Hematopoietic multipotent progenitor cell treated with erythropoietin and hydrocortisone succinate and interleukin-3 and kit ligand, for 4 days (in vitro differentiated cells): ENCODE measurements around the gene PCNX1.
"Not testable (repeated sequence)": the region's sequence is repeated elsewhere in the genome, so short reads cannot be mapped to it uniquely, and the experiment has no call there.

Experiments used
- DNase-seq: peaks from one replicate; pipeline ENCODE4 v3.0.0-alpha.2; 2015

The PCNX1 gene

DNA sequence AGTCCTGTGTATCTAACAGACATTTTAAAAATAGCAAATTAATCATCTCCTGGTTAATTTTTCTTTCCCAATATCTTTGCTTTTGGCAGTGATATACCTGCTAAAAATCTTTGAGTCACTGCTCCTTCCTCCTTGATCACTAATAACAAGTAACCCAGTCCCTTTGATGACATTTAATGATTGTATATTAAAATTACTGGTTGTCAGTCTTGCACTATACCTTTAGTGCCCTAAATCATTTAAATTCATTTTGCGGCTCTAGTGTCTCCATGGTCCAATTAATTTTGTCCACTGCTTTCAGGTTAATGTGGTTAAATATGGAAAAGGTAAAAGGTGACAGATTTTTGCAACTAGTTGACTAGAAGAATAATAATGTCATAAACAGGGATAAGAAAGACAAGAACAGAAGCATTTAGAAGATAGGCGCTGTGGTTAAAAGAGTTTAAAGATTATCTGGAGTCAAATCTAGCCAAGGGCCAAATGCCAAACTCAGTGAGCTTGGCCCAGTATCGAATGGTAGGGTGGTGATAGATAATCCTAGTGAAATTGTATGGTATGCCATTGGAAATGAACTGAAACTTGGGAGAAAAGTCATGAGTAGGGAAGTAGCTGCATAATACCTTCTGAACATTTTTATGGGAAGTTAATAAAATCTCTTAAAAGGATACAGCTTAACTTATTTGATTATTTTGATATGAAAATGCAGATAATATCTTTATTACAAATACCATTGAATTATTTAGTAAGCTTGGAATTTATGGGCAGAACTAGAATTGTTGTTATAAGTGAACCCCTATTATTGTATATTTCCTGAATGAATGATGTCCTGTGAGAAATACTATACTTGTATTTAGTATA lies 115.0 kb downstream of the PCNX1 start:
- DNase-seq: peak; percentile 43

DNA sequence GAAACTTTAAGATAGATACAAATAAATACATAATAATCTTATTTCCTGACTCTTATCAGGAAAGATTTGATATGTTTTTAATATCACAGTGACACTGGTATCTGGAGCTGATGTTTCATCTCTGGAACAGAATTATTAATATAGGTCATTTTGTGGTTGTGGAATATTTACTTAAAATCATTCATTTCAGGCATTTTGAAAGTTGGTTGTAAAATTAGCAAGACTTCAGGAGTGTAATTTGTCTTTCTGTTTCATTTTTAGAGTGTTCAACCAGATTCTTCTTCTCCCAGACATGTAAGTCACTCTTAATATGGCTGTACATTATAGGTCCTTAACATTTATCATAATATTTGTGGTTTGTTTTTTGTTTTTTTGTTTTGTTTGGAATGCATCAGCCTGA lies 115.7 kb downstream of the PCNX1 start:
- DNase-seq: no peak

DNA sequence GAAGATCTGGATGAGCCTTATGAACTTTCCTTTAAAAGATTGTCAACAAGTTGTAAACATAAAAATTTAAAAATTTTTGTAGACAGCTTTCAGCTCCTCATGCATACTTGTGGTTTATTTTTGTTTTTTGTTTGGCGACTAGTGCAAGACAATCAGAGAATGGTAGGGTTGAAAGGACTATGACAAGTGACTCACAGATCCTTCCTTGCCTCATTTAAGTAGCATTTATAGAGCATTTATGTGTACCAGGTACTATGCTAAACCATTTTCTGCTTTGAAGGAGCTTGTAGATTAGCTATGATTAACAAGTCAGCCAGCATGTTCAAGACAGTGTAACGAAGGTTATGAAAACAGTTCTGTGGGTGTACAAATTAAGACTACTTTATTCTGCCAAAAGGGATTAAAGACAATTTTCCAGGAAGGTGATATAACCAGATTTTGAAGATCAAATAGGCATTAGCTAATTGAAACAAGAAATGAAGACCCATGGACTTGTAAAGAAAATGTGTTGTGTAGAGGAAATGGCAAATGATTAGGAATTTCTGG lies 122.0 kb downstream of the PCNX1 start:
- no peak for DNase-seq

DNA sequence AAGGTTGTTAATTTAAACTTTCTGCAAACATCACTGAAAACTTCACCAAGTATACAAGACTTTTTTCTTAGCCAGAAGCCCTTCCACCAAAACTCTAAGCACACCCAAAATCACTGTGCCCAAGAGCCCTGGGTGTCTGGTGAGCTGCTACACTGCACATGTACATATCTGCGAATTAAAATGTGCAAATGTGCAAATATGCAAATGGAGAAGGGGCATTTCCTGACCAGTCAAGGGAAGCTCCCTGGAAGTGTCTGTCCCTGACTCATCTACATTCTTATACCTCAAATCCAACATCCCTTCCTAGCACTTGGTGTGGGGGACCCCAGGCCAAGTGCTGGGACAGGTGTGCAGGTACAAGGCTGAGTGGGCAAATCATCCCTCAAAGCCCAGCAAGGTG lies 123.7 kb downstream of the PCNX1 start:
- no peak for DNase-seq

DNA sequence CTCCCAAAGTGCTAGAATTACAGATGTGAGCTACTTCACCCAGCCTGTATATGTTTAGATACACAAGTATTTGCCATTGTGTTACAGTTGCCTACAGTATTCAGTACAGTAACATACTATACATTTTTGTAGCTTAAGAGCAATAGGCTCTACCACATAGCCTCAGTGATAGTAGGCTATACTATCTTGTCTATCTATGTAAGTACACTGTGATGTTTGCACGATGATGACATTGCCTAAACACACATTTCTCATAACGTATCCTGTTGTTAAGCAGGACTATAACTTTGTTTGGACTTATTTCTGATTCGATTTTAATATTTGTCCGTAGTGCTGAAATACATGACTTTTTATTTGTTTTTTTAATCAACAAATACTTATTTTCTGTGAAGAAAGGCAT lies 129.2 kb downstream of the PCNX1 start:
- DNase-seq: no peak

DNA sequence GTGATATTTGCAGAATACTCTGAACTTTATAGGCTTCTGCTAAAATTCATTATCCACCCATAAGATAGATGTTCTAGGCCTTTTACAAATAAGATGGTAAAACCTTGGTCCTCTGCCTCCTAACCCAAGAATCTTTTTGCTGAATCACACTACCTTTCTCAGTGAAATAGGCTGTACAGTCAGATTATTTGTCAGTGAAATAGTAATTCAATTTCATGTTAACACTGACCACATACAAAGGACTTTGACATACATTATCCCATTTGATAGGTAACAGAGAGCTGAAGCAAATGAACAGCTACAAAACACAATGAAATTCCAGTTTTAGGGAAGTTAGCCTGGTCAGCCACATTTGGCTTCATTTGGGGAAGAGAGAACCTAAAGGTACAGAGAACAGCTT lies 141.1 kb downstream of the PCNX1 start:
- DNase-seq: no peak

DNA sequence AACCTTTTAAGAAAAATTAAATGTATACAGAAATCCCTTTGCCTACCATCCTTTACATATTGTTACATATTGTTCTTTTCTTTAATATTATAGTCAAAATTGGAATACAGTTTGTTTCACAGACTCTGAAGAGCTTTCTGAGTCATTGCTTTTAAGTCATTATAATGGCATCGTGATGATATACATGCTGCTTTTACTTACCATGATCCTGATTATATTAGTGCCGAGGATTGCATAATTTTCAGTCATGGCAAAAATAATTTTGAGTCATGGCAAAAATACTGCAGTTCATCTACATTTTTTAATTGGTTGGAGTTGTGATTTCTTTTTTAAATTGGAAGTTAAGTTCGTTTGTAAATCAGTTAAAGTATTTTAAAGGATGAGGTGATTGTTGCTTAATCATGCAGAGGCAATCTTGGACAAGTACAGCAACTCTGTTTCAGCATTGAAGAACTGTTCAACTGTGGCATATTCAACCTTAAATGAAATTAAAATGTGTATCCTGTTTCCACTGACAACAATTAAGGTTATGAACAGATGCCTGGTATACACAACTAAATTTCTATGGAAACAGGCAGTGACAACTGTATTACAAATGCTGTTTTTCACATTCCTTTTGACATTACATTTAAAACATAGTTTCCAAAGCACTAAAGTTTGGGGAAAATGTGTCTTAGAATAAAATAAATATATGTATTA lies 142.3 kb downstream of the PCNX1 start:
- DNase-seq: no peak

DNA sequence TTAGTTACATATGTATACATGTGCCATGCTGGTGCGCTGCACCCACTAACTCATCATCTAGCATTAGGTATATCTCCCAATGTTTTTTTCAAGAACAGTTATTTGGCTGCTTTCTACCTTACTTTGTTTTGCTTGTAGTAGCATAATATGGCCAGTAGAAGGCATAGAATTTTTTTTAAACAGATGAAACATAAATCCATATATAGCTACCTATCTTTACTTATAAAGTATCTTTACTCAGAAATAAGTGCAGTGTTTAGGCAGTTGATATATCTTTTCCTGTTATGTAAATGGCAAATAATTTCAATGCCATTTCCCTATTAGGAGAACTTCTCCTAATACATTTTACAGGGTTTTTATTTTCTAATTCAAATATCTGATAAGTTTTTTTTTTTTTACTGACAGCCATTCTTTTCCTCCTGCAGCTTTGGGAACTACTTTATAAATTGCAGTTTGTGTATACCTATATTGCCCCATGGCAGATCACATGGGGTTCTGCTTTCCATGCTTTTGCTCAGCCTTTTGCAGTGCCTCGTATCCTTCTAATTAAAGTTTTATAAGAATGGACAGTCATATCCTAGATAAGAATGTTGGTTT lies 143.1 kb downstream of the PCNX1 start:
- peak; percentile 53 for DNase-seq

DNA sequence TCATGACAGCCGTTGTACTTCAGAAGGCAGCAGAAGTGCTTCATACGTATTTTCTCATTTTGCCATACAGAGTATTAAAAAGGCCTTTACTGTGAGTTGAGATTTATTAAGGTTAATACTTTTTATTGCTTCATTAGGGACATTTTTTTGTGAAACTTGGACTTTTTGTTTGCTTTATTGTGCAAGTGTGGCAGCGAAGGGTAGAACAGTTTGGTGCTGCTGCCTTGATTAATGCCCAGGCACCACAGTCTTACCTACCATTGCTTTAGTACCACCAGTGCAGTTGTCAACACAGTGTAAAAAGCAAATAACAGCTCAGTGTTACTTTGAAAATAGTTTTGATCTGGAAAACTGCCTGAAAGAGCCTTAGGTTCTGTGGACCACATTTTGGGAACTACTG lies 147.4 kb downstream of the PCNX1 start:
- DNase-seq: no peak

DNA sequence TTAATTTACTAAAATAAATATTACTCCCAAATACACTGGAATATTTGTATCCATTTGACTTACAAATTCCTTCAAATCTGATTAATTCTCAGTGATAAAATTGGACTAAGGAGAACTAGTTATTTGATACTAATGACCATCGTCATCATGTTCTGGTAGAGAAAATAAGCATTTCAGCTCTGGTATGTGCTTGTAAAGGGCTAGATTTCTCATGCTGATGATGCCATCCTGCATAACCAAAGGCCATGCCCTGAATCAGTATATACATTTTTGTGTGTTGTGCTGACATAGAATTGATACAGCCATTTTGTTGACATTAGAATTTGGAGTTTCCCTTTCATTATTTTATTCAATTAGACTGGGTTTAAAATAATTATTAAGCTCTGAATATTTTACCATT lies 148.9 kb downstream of the PCNX1 start:
- DNase-seq: no peak

DNA sequence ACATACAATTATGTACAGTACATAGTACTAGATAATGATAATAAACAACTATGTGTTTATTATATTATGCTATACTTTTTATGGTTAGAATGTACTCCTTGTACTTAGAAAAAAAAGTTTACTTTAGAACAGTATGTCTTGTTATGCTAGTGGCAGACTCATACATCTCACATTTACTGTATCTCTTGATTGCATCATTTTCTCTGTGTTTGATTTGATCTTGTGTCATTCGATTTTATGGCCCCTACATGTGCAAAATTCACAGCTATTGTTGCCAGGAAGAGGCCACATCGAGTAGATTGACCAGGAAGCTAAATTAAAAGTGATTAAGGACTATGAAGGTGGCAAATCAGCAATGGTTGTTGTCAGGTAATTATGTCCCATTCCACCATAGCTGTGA lies 153.0 kb downstream of the PCNX1 start:
- DNase-seq: no peak

DNA sequence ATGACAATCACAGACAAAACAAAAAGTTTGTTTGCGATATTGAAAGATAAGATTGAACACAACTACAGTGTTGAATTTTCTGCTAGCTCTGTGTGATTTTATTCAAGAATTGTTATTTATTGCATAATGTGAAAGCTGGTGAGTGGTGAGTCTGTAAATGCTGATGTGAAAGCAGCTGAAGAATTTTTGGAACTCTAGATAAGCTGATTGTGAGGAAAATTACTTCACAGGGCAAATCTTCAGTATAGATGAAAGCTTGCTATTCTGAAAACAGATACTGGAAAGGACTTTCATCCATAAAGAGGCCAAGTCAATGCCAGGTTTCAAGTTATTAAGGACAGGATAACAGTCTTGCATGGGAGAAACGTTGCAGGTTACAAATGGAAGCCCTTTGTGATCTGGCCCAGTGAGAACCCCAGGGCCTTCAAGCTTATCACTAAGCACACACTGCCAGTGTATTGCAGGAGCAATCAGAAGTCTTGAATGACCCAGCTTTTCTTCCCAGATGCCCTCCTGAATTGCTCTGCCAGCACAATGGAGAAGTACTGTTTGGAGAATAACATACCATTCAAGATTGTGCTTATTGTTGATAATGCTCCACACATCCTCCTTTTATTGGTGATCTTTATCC lies 153.7 kb downstream of the PCNX1 start:
- no peak for DNase-seq

DNA sequence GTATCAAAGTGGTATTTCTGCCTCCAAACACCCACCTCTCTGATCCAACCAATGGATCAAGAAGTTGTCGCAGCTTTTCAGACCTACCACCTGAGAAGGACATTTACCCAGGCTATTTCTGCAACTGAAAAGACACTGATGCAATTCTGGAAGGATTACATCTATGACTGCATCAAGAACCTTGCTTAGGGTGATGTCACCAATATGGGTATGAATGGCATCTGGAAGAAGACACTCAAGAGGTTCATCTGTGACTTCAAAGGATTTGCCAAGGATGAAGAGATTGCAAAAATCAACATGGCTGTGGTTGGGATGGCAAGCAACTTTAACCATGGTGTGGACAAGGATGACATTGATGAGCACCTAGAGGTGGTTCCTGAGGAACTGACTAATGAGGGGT lies 154.2 kb downstream of the PCNX1 start:
- no peak for DNase-seq

DNA sequence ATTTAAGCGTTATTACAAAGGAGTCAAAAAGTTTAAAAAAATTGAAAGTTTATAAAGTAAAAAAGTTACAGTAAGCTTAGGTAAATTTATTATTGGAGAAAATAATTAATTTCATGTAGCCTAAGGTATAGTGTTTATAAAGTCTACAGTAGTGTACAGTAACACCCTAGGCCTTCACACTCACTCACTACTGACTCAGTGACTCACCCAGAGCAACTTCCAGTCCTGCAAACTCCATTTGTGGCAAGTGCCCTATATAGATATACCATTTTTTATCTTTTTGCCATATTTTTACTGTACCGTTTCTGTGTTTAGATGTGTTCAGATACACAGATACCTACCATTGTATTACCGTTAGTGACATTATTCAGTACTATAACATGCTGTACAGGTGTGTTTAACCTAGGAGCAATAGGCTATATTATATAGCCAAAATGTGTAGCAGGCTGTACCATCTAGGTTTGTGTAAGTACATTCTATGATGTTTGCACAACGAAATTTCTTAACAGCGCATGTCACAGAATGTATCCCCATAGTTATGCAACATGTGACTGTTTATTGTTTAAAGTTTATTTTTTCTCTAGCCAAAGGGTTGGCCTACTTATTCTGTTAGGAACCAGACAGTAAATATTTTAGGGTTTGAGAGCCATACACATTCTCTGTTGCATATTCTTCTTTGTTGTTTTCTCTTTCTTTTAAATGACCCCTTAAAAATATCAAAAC lies 155.5 kb downstream of the PCNX1 start:
- DNase-seq: no peak

DNA sequence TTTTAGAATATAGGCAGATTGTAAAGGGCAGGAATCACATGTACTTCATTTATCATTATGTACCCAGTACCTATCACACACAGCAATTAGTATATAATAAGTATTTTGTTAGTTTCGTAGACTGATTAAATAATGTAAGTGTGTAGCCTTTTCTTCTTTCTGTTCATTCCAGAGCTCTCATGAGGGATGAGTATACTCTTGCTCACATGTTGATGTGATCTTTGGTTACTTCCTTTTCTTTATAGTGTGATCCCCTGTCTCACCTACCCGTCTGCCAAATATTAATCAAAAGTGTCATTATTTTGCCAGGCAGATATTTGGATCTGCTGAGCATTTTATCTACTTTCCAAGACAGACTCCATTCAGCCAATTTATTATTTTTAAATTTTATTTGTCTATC lies 156.1 kb downstream of the PCNX1 start:
- no peak for DNase-seq

DNA sequence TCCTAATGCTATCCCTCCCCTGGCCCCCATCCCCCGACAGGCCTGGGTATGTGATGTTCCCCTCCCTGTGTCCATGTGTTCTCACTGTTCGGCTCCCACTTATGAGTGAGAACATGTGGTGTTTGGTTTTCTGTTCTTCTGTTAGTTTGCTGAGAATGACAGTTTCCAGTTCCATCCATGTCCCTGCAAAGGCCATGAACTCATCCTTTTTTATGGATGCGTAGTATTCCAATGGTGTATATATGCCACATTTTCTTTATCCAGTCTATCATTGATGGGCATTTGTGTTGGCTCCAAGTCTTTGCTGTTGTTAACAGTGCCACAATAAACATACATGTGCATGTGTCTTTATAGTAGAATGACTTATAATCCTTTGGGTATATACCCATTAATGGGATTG lies 157.5 kb downstream of the PCNX1 start:
- not testable (repeated sequence) for DNase-seq

DNA sequence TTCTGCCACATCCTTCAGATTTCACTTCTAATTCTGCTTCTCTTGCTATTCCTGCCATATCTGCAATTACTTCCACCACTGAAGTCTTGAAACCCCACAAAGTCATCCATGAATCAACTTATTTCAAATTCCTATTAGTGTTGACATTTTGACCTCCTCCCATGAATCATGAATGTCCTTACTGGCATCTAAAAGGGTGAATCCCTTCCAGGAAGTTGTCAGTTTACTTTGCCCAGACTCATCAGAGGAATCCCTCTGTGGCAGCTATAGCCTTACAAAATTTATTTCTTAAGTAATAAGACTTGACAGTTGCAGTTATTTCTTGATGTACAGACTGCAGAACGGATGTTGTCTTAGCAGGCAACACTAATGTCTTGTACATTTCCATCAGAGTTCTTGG lies 162.9 kb downstream of the PCNX1 start:
- no peak for DNase-seq

DNA sequence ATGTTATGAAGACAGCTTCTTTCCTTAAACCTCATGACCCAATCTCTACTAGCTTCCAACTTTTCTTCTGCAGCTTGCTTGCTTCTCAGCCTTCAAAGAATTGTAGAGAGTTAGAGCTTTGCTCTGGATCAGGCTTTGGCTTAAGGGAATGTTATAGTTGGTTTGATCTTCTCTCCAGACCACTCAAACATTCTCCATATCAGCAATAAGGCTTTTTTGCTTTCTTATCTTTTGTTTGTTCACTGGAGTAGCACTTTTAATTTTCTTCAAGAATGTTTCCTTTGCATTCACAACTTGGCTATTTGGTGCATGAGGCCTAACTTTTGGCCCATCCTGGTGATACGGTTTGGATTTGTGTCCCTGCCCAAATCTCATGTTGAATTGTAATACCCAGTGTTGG lies 163.8 kb downstream of the PCNX1 start:
- DNase-seq: no peak

DNA sequence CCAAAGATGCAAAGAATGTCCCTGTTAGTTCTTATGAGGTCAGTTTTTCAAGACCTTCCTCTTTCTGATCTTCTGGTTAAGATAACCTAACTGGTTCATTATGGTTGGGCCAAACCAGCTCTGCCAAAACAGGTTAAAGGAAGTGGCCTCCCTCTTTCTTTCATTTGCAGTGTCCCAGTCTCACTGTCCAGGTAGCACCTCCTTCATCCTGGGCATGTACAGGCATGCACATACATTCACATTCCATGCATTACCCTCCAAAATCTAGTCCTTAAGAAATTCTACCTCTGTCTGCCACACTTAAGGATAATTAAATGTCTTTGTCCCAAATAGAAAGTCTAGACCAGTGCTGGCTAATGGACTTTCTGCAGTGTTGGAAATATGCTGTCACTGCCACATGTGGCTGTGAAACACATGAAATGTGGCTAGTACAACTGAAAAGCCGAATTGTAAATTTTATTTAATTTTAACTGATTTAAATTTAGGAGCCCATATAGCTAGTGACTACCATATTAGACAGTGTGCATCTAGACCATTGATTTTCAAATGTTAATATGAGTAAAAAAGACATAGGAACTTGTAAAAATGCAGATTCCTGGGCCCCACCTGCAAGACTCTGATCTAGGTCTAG lies 169.3 kb downstream of the PCNX1 start:
- DNase-seq: no peak

DNA sequence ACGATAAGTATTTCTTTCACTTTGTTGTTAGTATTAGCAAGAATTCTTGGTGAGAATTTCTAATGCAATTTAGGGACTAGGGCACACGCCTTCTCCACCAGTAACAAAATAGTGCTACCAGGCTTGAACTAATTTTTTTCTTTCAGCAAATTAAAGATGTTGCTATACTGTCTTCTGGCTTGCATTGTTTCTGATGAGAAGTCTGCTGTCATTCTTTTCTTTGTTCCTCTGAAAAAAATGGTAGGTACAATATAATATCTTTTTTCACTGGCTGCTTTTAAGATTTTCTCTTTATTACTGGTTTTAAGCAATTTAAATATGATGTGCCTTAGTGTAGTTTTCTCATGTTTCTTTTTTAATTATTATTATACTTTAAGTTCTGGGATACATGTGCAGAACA lies 171.2 kb downstream of the PCNX1 start:
- DNase-seq: peak; percentile 14

DNA sequence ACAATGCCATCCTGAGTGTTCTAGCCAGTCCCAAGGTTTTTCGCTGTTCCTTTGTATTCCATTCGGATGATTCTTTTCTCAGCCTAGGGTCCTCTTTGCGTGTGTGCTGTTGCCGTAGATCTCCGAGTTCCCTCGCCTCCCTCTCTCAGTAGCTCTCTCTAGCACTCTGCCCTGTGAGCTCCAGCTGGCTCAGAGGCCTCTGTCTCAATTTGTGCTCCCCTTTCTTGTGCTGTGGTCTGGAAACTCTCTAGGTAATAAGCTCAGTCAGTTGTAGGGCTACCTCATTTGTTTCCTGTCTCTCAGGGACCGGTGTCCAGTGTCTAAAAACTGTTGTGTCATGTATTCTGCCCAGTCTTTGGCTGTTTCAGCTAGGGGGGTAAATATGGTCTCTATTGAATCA lies 179.3 kb downstream of the PCNX1 start:
- DNase-seq: no peak

DNA sequence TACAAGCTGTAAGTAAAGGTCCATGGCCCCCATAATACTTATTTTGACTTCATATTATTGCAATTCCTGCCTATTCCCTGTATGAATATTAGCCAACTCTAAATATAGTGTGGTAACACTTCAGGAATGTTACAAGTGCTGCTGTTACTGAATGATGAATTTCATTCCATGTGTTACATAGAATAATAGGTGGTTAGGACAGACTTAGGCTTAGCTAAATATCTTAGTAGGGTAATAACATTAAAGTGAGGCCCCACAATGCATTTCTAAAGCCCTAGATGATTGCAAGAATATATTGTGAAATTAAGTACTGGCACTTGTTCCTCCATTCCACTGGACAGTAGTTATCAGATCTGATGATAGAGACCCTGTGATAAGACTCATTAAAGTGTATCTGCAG lies 182.7 kb downstream of the PCNX1 start:
- DNase-seq: no peak
